ENCODE measurements around the gene ADK.
"Not testable (repeated sequence)": the region's sequence is repeated elsewhere in the genome, so short reads cannot be mapped to it uniquely, and the experiment has no call there.

ADK gene

GRCh38 chr10:74439213-74439612, 288.2 kb downstream of the ADK start:
- peaks cover 9% of the 10 kb centered on the region for H3K36me3 Mint-ChIP-seq (ENCODE audit: low read depth)

GRCh38 chr10:74445493-74445892, 294.5 kb downstream of the ADK start:
- H3K27ac Mint-ChIP-seq: no peak overlapping the region
- H3K27me3 Mint-ChIP-seq (ENCODE audit: low read depth, poor library complexity): no peaks in the 10 kb centered on the region
- peaks cover 8% of the 10 kb centered on the region for H3K4me1 Mint-ChIP-seq
- H3K36me3 Mint-ChIP-seq (ENCODE audit: low read depth): peaks cover 9% of the 10 kb centered on the region
- no peak overlapping the region for H3K4me3 Mint-ChIP-seq
- TF ChIP-seq, protein P1, sequence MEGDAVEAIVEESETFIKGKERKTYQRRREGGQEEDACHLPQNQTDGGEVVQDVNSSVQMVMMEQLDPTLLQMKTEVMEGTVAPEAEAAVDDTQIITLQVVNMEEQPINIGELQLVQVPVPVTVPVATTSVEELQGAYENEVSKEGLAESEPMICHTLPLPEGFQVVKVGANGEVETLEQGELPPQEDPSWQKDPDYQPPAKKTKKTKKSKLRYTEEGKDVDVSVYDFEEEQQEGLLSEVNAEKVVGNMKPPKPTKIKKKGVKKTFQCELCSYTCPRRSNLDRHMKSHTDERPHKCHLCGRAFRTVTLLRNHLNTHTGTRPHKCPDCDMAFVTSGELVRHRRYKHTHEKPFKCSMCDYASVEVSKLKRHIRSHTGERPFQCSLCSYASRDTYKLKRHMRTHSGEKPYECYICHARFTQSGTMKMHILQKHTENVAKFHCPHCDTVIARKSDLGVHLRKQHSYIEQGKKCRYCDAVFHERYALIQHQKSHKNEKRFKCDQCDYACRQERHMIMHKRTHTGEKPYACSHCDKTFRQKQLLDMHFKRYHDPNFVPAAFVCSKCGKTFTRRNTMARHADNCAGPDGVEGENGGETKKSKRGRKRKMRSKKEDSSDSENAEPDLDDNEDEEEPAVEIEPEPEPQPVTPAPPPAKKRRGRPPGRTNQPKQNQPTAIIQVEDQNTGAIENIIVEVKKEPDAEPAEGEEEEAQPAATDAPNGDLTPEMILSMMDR (IDR thresholded peaks at IDR 0.05): no peak
- H3K9me3 Mint-ChIP-seq: no peaks in the 10 kb centered on the region
- DNase-seq: no peak

More at GRCh38 chr10:74439213-74439612, 288.2 kb downstream of the ADK start:
- Mint-ChIP-seq H3K27me3 (ENCODE audit: low read depth, poor library complexity) (no peaks in the 10 kb centered on the region), H3K9me3 (no peaks in the 10 kb centered on the region), H3K4me3 (no peak overlapping the region), H3K27ac (no peak overlapping the region), H3K4me1 (no peaks in the 10 kb centered on the region)
- no peak for DNase-seq
- TF ChIP-seq, protein P1 (IDR thresholded peaks at IDR 0.05): no peak

DNA sequence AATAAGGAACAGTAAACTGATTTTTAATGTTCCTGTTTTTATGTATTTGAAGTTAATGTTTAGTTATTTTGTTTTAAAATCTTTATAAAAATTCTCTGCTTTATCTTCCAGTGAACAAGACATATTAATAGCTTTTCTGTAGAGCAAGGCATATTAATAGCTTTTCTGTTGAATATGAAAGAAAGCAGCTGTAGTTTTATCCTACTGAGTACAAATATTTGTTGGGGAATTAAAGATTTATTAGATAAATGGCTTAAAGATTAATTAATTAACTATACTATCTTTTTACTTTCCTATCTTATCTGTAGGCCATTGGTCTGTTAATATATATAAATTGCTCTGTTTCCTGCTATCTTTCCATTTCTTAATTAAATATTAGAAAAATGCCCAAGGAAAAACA, 299.6 kb downstream of the ADK start:
- Mint-ChIP-seq H3K4me3 (no peak overlapping the region), H3K9me3 (peaks cover 9% of the 10 kb centered on the region), H3K27ac (no peak overlapping the region), H3K27me3 (ENCODE audit: low read depth, poor library complexity) (no peaks in the 10 kb centered on the region), H3K36me3 (ENCODE audit: low read depth) (peaks cover under 1% of the 10 kb centered on the region), H3K4me1 (peaks cover 27% of the 10 kb centered on the region)
- TF ChIP-seq, protein P1 (IDR thresholded peaks at IDR 0.05): no peak
- DNase-seq: no peak

DNA sequence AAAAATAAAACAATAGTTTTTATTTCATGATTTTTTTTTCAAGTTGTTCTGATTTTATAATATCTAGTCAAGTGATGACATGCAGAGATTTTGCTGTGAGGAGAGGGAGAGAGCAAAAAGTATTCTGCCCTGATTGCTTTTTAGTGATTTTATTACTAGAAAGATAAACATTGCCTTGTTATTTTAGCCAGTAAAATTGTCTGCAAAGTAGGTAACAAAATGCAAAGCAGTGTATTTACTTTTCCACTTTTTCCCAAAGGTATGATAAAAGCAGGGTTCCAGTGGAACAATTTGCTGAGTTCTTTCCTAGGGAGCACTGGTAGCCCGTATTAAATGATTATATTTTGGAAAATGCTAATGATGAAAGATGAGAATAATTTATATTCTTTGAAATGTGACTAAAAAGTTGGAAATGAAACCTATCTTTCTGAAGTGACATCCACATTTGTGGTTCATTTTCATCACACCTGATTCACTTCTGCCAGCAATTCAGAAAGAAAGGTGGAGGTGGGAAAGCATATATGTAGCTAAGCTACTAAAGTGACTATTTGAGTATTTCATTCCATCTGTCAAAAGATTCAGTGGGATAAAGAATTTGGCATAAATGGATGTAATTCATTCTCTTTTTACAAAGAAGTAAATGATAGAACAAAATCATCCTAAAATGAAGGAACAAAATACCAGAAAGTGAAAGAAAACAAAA, 300.3 kb downstream of the ADK start:
- peaks cover 27% of the 10 kb centered on the region for H3K4me1 Mint-ChIP-seq
- peaks cover 7% of the 10 kb centered on the region for H3K36me3 Mint-ChIP-seq (ENCODE audit: low read depth)
- TF ChIP-seq, protein P1 (IDR thresholded peaks at IDR 0.05): no peak
- DNase-seq: no peak
- H3K27me3 Mint-ChIP-seq (ENCODE audit: low read depth, poor library complexity): no peaks in the 10 kb centered on the region
- H3K9me3 Mint-ChIP-seq: peaks cover 16% of the 10 kb centered on the region
- H3K4me3 Mint-ChIP-seq: peak overlapping the region; percentile 31
- H3K27ac Mint-ChIP-seq: no peak overlapping the region

- Mint-ChIP-seq H3K9me3 (peaks cover 28% of the 10 kb centered on the region), H3K27me3 (ENCODE audit: low read depth, poor library complexity) (no peaks in the 10 kb centered on the region), H3K4me1 (peaks cover 27% of the 10 kb centered on the region), H3K4me3 (no peak overlapping the region), H3K27ac (no peak overlapping the region), H3K36me3 (ENCODE audit: low read depth) (peaks cover 20% of the 10 kb centered on the region)
- no peak for DNase-seq
- TF ChIP-seq, protein P1 (IDR thresholded peaks at IDR 0.05): no peak
Observed at GRCh38 chr10:74453169-74453568, 302.1 kb downstream of the ADK start.

GRCh38 chr10:74457478-74457877, 306.5 kb downstream of the ADK start:
- not testable (repeated sequence) for DNase-seq; H3K27me3 Mint-ChIP-seq (ENCODE audit: low read depth, poor library complexity); H3K27ac Mint-ChIP-seq; H3K4me3 Mint-ChIP-seq
- Mint-ChIP-seq H3K36me3 (ENCODE audit: low read depth) (peaks cover 24% of the 10 kb centered on the region), H3K4me1 (peaks cover 10% of the 10 kb centered on the region), H3K9me3 (peaks cover 28% of the 10 kb centered on the region)

Data from nephron progenitor cell (in vitro differentiated cells).